ENCODE data around the gene DOHH. TPM values are rescaled to one million over a fixed set of nuclear protein-coding genes. Genes with fewer than 3 reads are reported as not detected.

DOHH gene
- total and polyA plus RNA-seq, 2 experiments from 2014 or later = 19.0 to 34.7 TPM

- Histone ChIP-seq H4K20me1 (replicated peaks; ENCODE audit: insufficient read depth) (no peaks in the 10 kb centered on the region), H2AFZ (no peak overlapping the region), H3K9me2 (ENCODE audit: insufficient read depth) (no peaks in the 10 kb centered on the region), H3K4me1 (ENCODE audit: insufficient read depth) (peaks cover 6% of the 10 kb centered on the region; the same call in 1 of the 2 replicates), H3K27ac (ENCODE audit: low read depth) (no peak overlapping the region), H3K4me3 (no peak overlapping the region), H3F3A (replicated peaks; ENCODE audit: low read depth) (peaks cover 5% of the 10 kb centered on the region), H3K4me2 (no peak overlapping the region), H3K79me2 (replicated peaks; ENCODE audit: insufficient read depth) (no peaks in the 10 kb centered on the region), H3K36me3 (ENCODE audit: insufficient read depth) (no peaks in the 10 kb centered on the region), H3K27me3 (ENCODE audit: insufficient read depth) (no peaks in the 10 kb centered on the region)
- Mint-ChIP-seq H3K27me3 (ENCODE audit: insufficient read depth, low read depth, poor library complexity) (peaks cover 15% of the 10 kb centered on the region), H3K27ac (no peak overlapping the region), H3K4me1 (peaks cover 14% of the 10 kb centered on the region), H3K4me3 (no peak overlapping the region), H3K36me3 (ENCODE audit: low read depth) (no peaks in the 10 kb centered on the region), H3K9me3 (no peaks in the 10 kb centered on the region)
- DNase-seq (ENCODE audit: low spot score) = no peak
- TF ChIP-seq EZH2 (IDR thresholded peaks at IDR 0.05; ENCODE audit: low read depth, unreplicated experiment) (no peak), STAT1 (IDR thresholded peaks at IDR 0.05; ENCODE audit: unreplicated experiment) (no peak), ZNF462 (CRISPR knock-in tag; IDR thresholded peaks at IDR 0.05) (no peak), ETS1 (IDR thresholded peaks at IDR 0.05) (no peak), ZNF331 (CRISPR knock-in tag; IDR thresholded peaks at IDR 0.05; ENCODE audit: low read depth) (no peak)
- no peak for ATAC-seq
Observed at GRCh38 chr19:3442487-3443071, 57.9 kb downstream of the DOHH start.
